ENCODE results near the gene TBL1Y. TPM values are rescaled to one million over a fixed set of nuclear protein-coding genes. Genes with fewer than 3 reads are reported as not detected.

Gene TBL1Y
- total RNA-seq, 2 donors from 2014 or later, result 9.4 to 11.3 TPM

DNA sequence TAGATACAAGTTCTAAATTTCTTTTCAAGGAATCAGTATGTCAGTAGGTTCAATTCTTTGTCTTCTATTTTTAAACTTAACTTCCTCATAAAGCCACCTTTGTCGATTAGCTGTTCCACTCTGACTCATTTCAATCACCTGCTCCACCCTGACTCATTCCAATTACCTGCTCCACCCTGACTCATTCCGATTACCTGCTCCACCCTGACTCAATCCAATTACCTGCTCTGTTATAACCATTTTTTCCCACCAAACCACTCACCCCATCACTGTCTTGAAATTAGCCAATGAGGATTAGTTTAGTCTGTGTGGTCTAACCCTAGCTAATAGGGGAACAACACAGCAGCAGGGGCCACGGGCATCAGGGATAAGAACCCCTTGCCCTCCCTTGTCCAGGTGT is 199.6 kb downstream of the TBL1Y start:
- intact Hi-C loops (cut with DNase I), result no loop called here
- 56% methylated on average over 3 of the region's 3 CpGs for WGBS
- TF ChIP-seq POLR2AphosphoS5 (IDR thresholded peaks at IDR 0.05), result no peak
- TF ChIP-seq, protein P1, sequence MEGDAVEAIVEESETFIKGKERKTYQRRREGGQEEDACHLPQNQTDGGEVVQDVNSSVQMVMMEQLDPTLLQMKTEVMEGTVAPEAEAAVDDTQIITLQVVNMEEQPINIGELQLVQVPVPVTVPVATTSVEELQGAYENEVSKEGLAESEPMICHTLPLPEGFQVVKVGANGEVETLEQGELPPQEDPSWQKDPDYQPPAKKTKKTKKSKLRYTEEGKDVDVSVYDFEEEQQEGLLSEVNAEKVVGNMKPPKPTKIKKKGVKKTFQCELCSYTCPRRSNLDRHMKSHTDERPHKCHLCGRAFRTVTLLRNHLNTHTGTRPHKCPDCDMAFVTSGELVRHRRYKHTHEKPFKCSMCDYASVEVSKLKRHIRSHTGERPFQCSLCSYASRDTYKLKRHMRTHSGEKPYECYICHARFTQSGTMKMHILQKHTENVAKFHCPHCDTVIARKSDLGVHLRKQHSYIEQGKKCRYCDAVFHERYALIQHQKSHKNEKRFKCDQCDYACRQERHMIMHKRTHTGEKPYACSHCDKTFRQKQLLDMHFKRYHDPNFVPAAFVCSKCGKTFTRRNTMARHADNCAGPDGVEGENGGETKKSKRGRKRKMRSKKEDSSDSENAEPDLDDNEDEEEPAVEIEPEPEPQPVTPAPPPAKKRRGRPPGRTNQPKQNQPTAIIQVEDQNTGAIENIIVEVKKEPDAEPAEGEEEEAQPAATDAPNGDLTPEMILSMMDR (IDR thresholded peaks at IDR 0.05), result no peak
- no peak for TF ChIP-seq POLR2A (IDR thresholded peaks at IDR 0.05)

DNA sequence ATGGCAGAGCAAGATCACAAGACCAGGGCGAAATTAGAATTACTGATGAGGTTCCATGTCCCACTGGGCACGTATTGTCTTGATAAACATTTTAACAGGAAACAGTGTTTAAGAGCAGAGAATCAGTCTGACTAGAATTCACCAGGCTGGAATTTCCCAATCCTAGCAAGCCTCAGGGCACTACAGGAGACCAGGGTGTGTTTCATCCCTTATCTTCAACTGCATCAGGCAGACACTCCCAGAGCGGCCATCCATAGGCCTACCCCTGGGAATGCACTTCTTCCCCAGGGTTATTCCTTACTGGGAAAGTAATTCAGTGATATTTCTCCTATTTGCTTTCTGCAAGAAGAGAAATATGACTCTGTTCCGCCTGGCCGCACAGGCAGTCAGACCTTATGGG is 205.4 kb downstream of the TBL1Y start:
- no peak for DNase-seq (ENCODE audit: low spot score)
- TF ChIP-seq POLR2A (IDR thresholded peaks at IDR 0.05) (no peak), POLR2AphosphoS5 (IDR thresholded peaks at IDR 0.05) (no peak)
- 95% methylated on average over 5 of the region's 5 CpGs for WGBS
- no peaks in the 10 kb centered on the region for H3K4me1 ChIP-seq (replicated peaks)
- intact Hi-C loops (cut with DNase I), result no loop called here
- H3K27ac ChIP-seq, result no peak overlapping the region
- no peaks in the 10 kb centered on the region for H3K36me3 ChIP-seq
- no peaks in the 10 kb centered on the region for H3K27me3 ChIP-seq (replicated peaks; ENCODE audit: insufficient read depth)
- no peaks in the 10 kb centered on the region for H3K9me3 ChIP-seq
- H3K4me3 ChIP-seq, result no peak overlapping the region

More for the DNA sequence above, 199.6 kb downstream of the TBL1Y start:
- DNase-seq (ENCODE audit: low spot score), result no peak
- Histone ChIP-seq H3K27me3 (replicated peaks; ENCODE audit: insufficient read depth) (no peaks in the 10 kb centered on the region), H3K36me3 (no peaks in the 10 kb centered on the region), H3K27ac (no peak overlapping the region), H3K4me3 (no peak overlapping the region), H3K4me1 (replicated peaks) (no peaks in the 10 kb centered on the region), H3K9me3 (no peaks in the 10 kb centered on the region)

DNA sequence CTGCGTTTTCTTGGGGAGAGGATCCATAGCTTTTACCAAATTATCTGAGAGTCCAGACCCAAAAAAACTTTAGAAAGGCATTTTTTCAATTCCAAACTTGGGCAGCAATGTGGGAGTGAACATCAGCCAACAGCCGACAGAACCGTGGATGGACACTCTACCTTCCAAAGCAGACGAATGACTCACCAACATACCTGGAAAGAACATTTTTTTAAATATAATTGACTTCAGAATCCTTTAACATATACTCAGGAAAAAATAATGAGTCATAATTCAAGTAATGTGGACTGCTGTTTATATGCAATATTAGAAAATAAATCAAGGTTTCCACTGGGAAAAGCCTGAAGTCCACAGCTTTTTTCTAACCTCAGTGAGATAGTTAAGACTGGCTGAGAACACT is 211.7 kb downstream of the TBL1Y start:
- H3K27ac ChIP-seq, result no peak overlapping the region
- TF ChIP-seq, protein P1 (IDR thresholded peaks at IDR 0.05), result no peak
- TF ChIP-seq POLR2A (IDR thresholded peaks at IDR 0.05) (no peak), POLR2AphosphoS5 (IDR thresholded peaks at IDR 0.05) (no peak)
- DNase-seq (ENCODE audit: low spot score), result no peak
- WGBS, result 53% methylated on average over 4 of the region's 4 CpGs
- no peaks in the 10 kb centered on the region for H3K36me3 ChIP-seq
- intact Hi-C loops (cut with DNase I), result no loop called here
- H3K4me1 ChIP-seq (replicated peaks), result no peaks in the 10 kb centered on the region
- no peaks in the 10 kb centered on the region for H3K27me3 ChIP-seq (replicated peaks; ENCODE audit: insufficient read depth)
- no peak overlapping the region for H3K4me3 ChIP-seq
- no peaks in the 10 kb centered on the region for H3K9me3 ChIP-seq

DNA sequence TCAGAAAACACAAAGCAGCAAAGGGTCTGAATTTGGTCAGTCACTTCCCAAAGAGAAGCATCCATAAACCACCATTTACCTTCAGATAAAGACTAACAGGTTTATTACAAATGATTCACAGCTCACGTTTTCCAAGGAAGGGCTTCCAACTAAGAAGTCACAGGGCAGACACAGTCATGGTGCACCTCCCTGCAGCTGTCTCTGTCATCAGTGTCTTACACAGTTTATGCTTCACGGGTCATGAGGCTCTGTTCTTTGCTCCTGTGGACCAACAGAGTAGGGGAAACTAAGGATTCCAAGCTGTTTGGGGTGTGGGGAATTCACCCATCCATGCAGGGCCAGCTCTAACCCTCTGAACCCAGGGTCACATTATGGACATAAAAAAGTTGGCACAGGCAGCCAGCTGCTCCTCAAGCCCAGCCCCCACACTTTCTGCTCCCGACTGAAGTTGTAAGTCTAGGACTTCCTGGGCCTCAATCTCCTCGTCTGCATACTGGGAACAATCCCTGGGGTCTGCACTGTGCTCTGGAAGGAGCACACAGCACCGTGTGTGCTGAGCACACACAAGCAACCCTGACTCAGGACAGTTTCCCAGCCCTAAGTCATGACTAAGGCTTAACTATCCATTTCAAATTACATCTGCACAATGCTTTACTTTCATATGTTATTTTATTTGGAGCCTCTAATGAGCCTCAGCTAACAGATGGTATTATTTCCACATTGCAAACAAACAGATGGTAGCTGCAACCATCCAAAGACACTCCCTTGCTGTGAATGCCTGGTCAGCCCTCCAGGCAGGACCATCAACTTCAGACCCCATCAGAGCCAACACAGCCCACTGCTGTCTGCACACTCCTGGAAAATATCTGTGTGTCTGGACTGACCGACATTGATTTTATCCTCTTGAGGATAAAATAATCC is 214.9 kb downstream of the TBL1Y start:
- H3K4me1 ChIP-seq (replicated peaks), result no peaks in the 10 kb centered on the region
- no peaks in the 10 kb centered on the region for H3K27me3 ChIP-seq (replicated peaks; ENCODE audit: insufficient read depth)
- intact Hi-C loops (cut with DNase I), result no loop called here
- no peaks in the 10 kb centered on the region for H3K36me3 ChIP-seq
- H3K9me3 ChIP-seq, result no peaks in the 10 kb centered on the region
- TF ChIP-seq POLR2AphosphoS5 (IDR thresholded peaks at IDR 0.05) (no peak), POLR2A (IDR thresholded peaks at IDR 0.05) (no peak)
- TF ChIP-seq, protein P1 (IDR thresholded peaks at IDR 0.05), result no peak
- H3K4me3 ChIP-seq, result no peak overlapping the region
- no peak overlapping the region for H3K27ac ChIP-seq
- 58% methylated on average over 6 of the region's 6 CpGs for WGBS
- no peak for DNase-seq (ENCODE audit: low spot score)

DNA sequence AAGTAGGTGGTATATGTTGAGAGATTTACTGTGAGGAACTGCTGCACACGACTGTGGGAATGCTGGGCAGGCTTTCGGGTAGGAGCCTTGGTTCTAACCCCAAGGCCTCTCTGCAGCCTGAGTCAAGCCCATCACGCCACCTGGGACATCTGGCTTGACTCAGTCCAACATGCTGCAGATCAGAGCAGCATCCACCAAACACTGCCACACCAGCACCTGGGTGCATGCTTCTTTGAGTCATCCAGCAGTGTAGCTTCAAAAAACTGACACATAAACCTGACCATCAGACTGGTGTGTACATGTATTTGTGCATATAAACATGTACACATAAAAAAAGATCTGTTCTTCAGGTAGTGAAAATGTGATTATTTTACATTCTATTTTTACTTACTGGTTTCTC is 217.7 kb downstream of the TBL1Y start:
- intact Hi-C loops (cut with DNase I), result no loop called here
- 90% methylated on average over 3 of the region's 3 CpGs for WGBS

More for the DNA sequence above, 217.7 kb downstream of the TBL1Y start:
- no peak overlapping the region for H3K4me3 ChIP-seq
- TF ChIP-seq POLR2A (IDR thresholded peaks at IDR 0.05) (no peak), POLR2AphosphoS5 (IDR thresholded peaks at IDR 0.05) (no peak)
- TF ChIP-seq, protein P1 (IDR thresholded peaks at IDR 0.05), result no peak
- H3K27me3 ChIP-seq (replicated peaks; ENCODE audit: insufficient read depth), result no peaks in the 10 kb centered on the region
- H3K9me3 ChIP-seq, result no peaks in the 10 kb centered on the region
- DNase-seq (ENCODE audit: low spot score), result no peak
- no peaks in the 10 kb centered on the region for H3K4me1 ChIP-seq (replicated peaks)
- H3K27ac ChIP-seq, result no peak overlapping the region
- H3K36me3 ChIP-seq, result no peaks in the 10 kb centered on the region

Other genes starting within 250 kb of the TBL1Y start
- not detected for gene AMELY, start 1.1 kb downstream of the TBL1Y start, total RNA-seq